Esophagus muscularis mucosa (tissue), 4 donors: ENCODE measurements around the gene GARRE1. TPM values are rescaled to one million over a fixed set of nuclear protein-coding genes. Genes with fewer than 3 reads are reported as not detected.
A peak's percentile ranks its signal among the peaks of the same experiment; 100 is the strongest.

Source experiments
- DNase-seq: peaks from one replicate; pipeline ENCODE4 v3.0.0-alpha.2; 2017; ENCODE audit errors: extremely low spot score
- H3K27ac ChIP-seq, 4 donors: fragments of 200-600 bp; sonication (generic); replicated peaks in 1 of 4; 1 replicate in 3 of 4; 2 replicates in 1 of 4; pipeline ENCODE4 v1.5.1; 2016 to 2019; ENCODE audit warnings: mild to moderate bottlenecking in 1 of 4
- H3K27me3 ChIP-seq, 4 donors: fragments of 200-600 bp; sonication (generic); one replicate each; pipeline versions ENCODE4 v1.5.1 to v1.6.0; 2016 to 2019
- H3K36me3 ChIP-seq, 4 donors: fragments of 200-600 bp; sonication (generic); one replicate each; pipeline ENCODE4 v1.5.1; 2016 to 2019
- H3K4me1 ChIP-seq, 4 donors: fragments of 200-600 bp; sonication (generic); one replicate each; pipeline ENCODE4 v1.5.1; 2016 to 2019
- H3K4me3 ChIP-seq, 4 donors: fragments of 200-600 bp; sonication (generic); 1 replicate in 2 of 4; 2 replicates in 2 of 4; pipeline ENCODE4 v1.5.1; 2016 to 2019; ENCODE audit warnings: mild to moderate bottlenecking in 4 of 4, moderate library complexity in 1 of 4
- H3K9me3 ChIP-seq, 4 donors: fragments of 200-600 bp; sonication (generic); 1 replicate in 3 of 4; 2 replicates in 1 of 4; pipeline ENCODE4 v1.5.1; 2016 to 2019
- EP300 ChIP-seq: sonication (generic); formaldehyde crosslinking; IDR thresholded peaks from one replicate; pipeline ENCODE4 v1.6.1; 2017; ENCODE audit warnings: antibody characterized with exemption
- POLR2A ChIP-seq: fragments of 450-650 bp; IDR thresholded peaks from one replicate; pipeline ENCODE4 v1.6.1; 2017; ENCODE audit warnings: antibody characterized with exemption, moderate library complexity, mild to moderate bottlenecking, low read depth
- POLR2AphosphoS5 ChIP-seq, 2 donors: sonication (generic); formaldehyde crosslinking; IDR thresholded peaks; one replicate each; pipeline ENCODE4 v1.6.1; 2017; ENCODE audit warnings: antibody characterized with exemption in 2 of 2
- WGBS: methylation state at CpG from one replicate; pipeline ENCODE4 v1.1.5; 2018; 5-methylcytosine and 5-hydroxymethylcytosine counted together
- intact Hi-C: fragments of 100-400 bp; cut with DNase I; formaldehyde crosslinking; loops from one replicate; pipeline ENCODE4 v1.15.1; 2023
- total RNA-seq, 4 donors: library from RNA; depleted of rRNA; stranded (reverse); fragments of >200 nt; gene quantifications; one replicate each; pipeline versions ENCODE4 v1.1.0 to v1.2.1, GENCODE V29; 2016
- TF ChIP-seq, protein P1 (sequence below), 3 experiments: fragments of 200-600 bp in 2 of 3; fragments of 450-650 bp in 1 of 3; sonication (generic) in 2 of 3; IDR thresholded peaks; one replicate each; pipeline ENCODE4 v1.5.1; 2017 to 2019; ENCODE audit warnings: antibody characterized with exemption in 3 of 3, mild to moderate bottlenecking in 2 of 3, moderate library complexity in 1 of 3

The GARRE1 gene
- total RNA-seq, 4 donors from 2014 or later = 11.2 to 31.0 (median 20.8) TPM

DNA sequence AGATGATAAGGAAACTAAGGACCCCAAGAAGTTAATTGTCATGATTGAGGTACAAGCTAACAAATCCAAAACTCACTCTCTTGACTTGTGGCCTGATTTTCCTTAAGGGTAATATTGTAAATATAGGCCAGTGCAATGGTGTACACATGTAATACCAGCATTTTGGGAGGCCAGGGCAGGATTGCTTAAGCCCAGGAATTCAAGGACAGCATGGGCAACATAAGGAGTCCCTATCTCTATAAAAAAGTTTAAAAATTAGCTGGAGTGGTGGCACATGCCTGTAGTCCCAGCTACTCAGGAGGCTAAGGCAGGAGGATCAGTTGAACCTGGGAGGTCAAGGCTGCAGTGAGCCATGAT, 28.7 kb upstream of the GARRE1 start:
- Histone ChIP-seq H3K27me3 (no peaks in the 10 kb centered on the region), H3K36me3 (peaks cover 72 to 98% (median 90%) of the 10 kb centered on the region in 4 donors), H3K27ac (no peak overlapping the region), H3K4me3 (no peak overlapping the region), H3K9me3 (no peaks in the 10 kb centered on the region), H3K4me1 (peaks cover 0 to 9% (median 4%) of the 10 kb centered on the region in 4 donors)
- DNase-seq = no peak
- TF ChIP-seq EP300 (no peak), POLR2AphosphoS5 (IDR thresholded peaks at IDR 0.05) (no peak), POLR2A (no peak)
- TF ChIP-seq, protein P1, sequence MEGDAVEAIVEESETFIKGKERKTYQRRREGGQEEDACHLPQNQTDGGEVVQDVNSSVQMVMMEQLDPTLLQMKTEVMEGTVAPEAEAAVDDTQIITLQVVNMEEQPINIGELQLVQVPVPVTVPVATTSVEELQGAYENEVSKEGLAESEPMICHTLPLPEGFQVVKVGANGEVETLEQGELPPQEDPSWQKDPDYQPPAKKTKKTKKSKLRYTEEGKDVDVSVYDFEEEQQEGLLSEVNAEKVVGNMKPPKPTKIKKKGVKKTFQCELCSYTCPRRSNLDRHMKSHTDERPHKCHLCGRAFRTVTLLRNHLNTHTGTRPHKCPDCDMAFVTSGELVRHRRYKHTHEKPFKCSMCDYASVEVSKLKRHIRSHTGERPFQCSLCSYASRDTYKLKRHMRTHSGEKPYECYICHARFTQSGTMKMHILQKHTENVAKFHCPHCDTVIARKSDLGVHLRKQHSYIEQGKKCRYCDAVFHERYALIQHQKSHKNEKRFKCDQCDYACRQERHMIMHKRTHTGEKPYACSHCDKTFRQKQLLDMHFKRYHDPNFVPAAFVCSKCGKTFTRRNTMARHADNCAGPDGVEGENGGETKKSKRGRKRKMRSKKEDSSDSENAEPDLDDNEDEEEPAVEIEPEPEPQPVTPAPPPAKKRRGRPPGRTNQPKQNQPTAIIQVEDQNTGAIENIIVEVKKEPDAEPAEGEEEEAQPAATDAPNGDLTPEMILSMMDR (IDR thresholded peaks at IDR 0.05) = no peak
- intact Hi-C loops = no loop called here

DNA sequence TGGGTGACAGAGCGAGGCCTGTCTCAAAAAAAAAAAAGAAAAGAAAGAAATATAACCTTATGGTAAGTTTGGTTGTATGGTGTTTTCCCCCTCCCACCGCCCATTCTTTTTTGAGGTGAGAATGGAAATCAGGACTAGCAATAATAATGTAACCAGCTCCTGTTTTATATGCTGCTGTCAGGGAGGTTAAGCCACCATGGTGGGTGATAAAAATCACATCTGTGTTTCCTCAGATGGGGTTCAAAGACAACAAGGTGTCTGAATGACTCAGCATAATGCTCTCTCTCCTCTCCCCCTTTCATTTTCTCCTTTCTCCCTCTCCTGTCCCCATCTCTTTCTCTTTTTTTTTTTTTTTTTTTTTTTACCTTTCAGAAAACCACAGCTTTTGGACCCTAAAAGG, 28.3 kb upstream of the GARRE1 start:
- no peaks in the 10 kb centered on the region for H3K9me3 ChIP-seq
- TF ChIP-seq POLR2AphosphoS5 (IDR thresholded peaks at IDR 0.05) = no peak
- TF ChIP-seq EP300 = no peak
- TF ChIP-seq POLR2A = no peak
- TF ChIP-seq, protein P1 (IDR thresholded peaks at IDR 0.05) = no peak
- WGBS = 98% methylated on average over 2 of the region's 2 CpGs
- intact Hi-C loops = no loop called here
- no peak overlapping the region for H3K4me3 ChIP-seq
- DNase-seq = no peak
- peaks cover 0 to 9% (median 4%) of the 10 kb centered on the region in 4 donors for H3K4me1 ChIP-seq
- peaks cover 71 to 98% (median 88%) of the 10 kb centered on the region in 4 donors for H3K36me3 ChIP-seq
- no peaks in the 10 kb centered on the region for H3K27me3 ChIP-seq
- H3K27ac ChIP-seq = no peak overlapping the region

DNA sequence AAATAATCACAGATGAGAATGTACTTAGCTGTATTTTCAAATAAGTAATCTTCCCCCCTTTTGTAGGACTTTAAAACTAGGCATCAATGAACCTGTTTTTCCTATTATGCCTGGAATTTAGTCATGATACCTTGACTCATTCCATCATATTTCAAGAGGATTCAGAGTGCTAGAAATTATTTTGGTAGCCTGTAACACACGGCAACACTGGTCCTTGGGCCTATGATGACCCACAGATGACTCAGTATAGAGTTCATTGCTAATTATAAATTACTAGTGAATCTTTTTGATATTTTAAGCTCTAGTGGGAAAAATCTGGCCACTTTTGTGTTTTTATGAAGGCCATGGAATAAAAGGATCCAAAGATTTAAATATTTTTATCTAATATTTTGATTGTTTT, 26.0 kb upstream of the GARRE1 start:
- 55% methylated on average over 1 of the region's 1 CpG for WGBS
- Histone ChIP-seq H3K36me3 (peaks cover 49 to 78% (median 65%) of the 10 kb centered on the region in 4 donors), H3K4me1 (peaks cover 9 to 26% (median 22%) of the 10 kb centered on the region in 4 donors), H3K27ac (no peak overlapping the region), H3K27me3 (no peaks in the 10 kb centered on the region), H3K9me3 (no peaks in the 10 kb centered on the region), H3K4me3 (no peak overlapping the region)
- no peak for DNase-seq
- TF ChIP-seq EP300 = no peak
- no peak for TF ChIP-seq POLR2AphosphoS5 (IDR thresholded peaks at IDR 0.05)
- TF ChIP-seq, protein P1 (IDR thresholded peaks at IDR 0.05) = no peak
- no peak for TF ChIP-seq POLR2A
- intact Hi-C loops = no loop called here

DNA sequence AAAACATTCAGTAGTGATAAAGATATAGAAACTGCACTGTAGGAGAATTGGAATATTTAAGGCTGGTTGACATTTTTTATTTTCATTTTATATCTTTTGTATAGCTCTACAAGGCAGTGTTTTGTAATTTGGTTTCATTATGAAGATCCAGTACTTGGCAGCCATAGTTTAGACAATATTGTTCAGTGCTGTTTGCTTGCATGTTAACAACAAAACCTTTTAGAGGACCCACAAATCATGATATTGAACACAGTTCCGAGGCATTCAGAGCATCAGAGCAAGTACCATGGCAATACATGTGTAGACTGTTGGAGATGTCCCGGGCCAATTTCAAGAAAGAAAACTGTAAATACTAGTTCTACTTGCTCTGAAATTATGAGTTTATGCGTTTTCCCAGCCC, 25.6 kb upstream of the GARRE1 start:
- intact Hi-C loops = no loop called here
- no peak overlapping the region for H3K27ac ChIP-seq
- no peak overlapping the region for H3K4me3 ChIP-seq
- no peaks in the 10 kb centered on the region for H3K27me3 ChIP-seq
- no peaks in the 10 kb centered on the region for H3K9me3 ChIP-seq
- no peak for DNase-seq
- 84% methylated on average over 3 of the region's 3 CpGs for WGBS
- TF ChIP-seq, protein P1 (IDR thresholded peaks at IDR 0.05) = no peak
- TF ChIP-seq POLR2AphosphoS5 (IDR thresholded peaks at IDR 0.05) = no peak
- TF ChIP-seq POLR2A = no peak
- no peak for TF ChIP-seq EP300
- H3K4me1 ChIP-seq = peaks cover 9 to 30% (median 26%) of the 10 kb centered on the region in 4 donors
- H3K36me3 ChIP-seq = peaks cover 45 to 74% (median 61%) of the 10 kb centered on the region in 4 donors

DNA sequence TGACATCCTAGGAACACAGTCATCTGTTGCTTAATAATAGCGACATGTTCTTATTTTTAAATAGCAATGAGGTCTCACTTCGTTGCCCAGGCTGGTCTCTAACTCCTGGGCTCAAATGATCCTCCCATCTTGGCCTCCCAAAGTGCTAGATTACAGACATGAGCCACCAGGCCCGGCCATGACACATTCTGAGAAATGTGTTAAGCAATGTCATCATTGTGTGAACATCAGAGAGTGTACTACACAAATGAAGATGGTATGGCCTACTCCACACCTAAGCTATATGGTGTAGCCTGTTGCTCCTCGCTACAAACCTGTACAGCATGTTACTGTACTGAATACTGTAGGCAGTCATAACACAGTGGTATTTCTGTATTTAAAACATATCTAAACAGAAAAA, 24.6 kb upstream of the GARRE1 start:
- Histone ChIP-seq H3K4me1 (peaks cover 9 to 29% (median 29%) of the 10 kb centered on the region in 4 donors), H3K36me3 (peaks cover 37 to 64% (median 51%) of the 10 kb centered on the region in 4 donors), H3K4me3 (no peak overlapping the region), H3K27me3 (no peaks in the 10 kb centered on the region), H3K27ac (no peak overlapping the region), H3K9me3 (no peaks in the 10 kb centered on the region)
- intact Hi-C loops = loop anchor here (10.0 kb wide), 1 partner anchor 115 kb away; no protein-coding TSS in a partner anchor
- 90% methylated on average over 4 of the region's 4 CpGs for WGBS
- TF ChIP-seq POLR2AphosphoS5 (IDR thresholded peaks at IDR 0.05) (peak in 1 of 2 donors; percentile 9), POLR2A (no peak)
- no peak for DNase-seq
